Stimulated activated CD4-positive, alpha-beta T cell treated with anti-CD3 and anti-CD28 coated beads, Interleukin-4, amount 100 ng/mL, for 48 hours (primary cell): Measurements from ENCODE around the gene STK24.

Experiments
- DNase-seq, 2 donors: peaks; one replicate each; pipeline ENCODE4 v3.0.0-alpha.2; 2020; ENCODE audit warnings: low read depth in 2 of 2

Gene STK24

GRCh38 chr13:98511435-98511834 lies 65.5 kb downstream of the STK24 start:
- DNase-seq = no peak

- no peak for DNase-seq
Measured at GRCh38 chr13:98510156-98510509, 66.8 kb downstream of the STK24 start.

- peak in 1 of 2 donors; percentile 58 for DNase-seq
Measured at GRCh38 chr13:98509271-98510155, 67.4 kb downstream of the STK24 start.

GRCh38 chr13:98508685-98509084 lies 68.2 kb downstream of the STK24 start:
- no peak for DNase-seq

- DNase-seq = no peak
Measured at GRCh38 chr13:98508280-98508679, 68.6 kb downstream of the STK24 start.

GRCh38 chr13:98507282-98507797 lies 69.6 kb downstream of the STK24 start:
- DNase-seq = no peak

- no peak for DNase-seq
Measured at GRCh38 chr13:98506728-98507230, 70.1 kb downstream of the STK24 start.

- DNase-seq = no peak
Measured at GRCh38 chr13:98506322-98506721, 70.6 kb downstream of the STK24 start.

GRCh38 chr13:98505217-98505616 lies 71.7 kb downstream of the STK24 start:
- no peak for DNase-seq

- no peak for DNase-seq
Measured at GRCh38 chr13:98504371-98504963, 72.4 kb downstream of the STK24 start.

GRCh38 chr13:98504029-98504351 lies 72.9 kb downstream of the STK24 start:
- DNase-seq = no peak

GRCh38 chr13:98503175-98504028 lies 73.5 kb downstream of the STK24 start:
- DNase-seq = no peak

GRCh38 chr13:98500963-98501421 lies 75.9 kb downstream of the STK24 start:
- DNase-seq = no peak

GRCh38 chr13:98496966-98497365 lies 79.9 kb downstream of the STK24 start:
- no peak for DNase-seq

GRCh38 chr13:98496479-98496791 lies 80.5 kb downstream of the STK24 start:
- DNase-seq = no peak

- DNase-seq = no peak
Measured at GRCh38 chr13:98495627-98496478, 81.1 kb downstream of the STK24 start.

GRCh38 chr13:98494769-98495168 lies 82.1 kb downstream of the STK24 start:
- no peak for DNase-seq

GRCh38 chr13:98493042-98493712 lies 83.7 kb downstream of the STK24 start:
- no peak for DNase-seq

GRCh38 chr13:98492335-98493041 lies 84.4 kb downstream of the STK24 start:
- no peak for DNase-seq

- no peak for DNase-seq
Measured at GRCh38 chr13:98490866-98491265, 86.0 kb downstream of the STK24 start.
